SK-N-SH (cell line): ENCODE data around the gene CAPN7. TPM values are rescaled to one million over a fixed set of nuclear protein-coding genes. Genes with fewer than 3 reads are reported as not detected.
"Not testable (repeated sequence)": the region's sequence is repeated elsewhere in the genome, so short reads cannot be mapped to it uniquely, and the experiment has no call there.

Experiments
- CTCF ChIA-PET: fragments of 300-600, 350-600 bp; formaldehyde crosslinking; extraction: SDS; loops from one replicate; lab custom pipeline; 2021; lab: Yijun Ruan, JAX
- POLR2A ChIA-PET: fragments of 350-600 bp; sonication (Branson Sonifier 250); formaldehyde crosslinking; extraction: SDS; loops from one replicate; lab custom pipeline; 2020; ENCODE audit warnings: antibody characterized with exemption, inconsistent platforms; lab: Yijun Ruan, JAX
- DNase-seq: peaks from one replicate; pipeline ENCODE4 v3.0.0; 2012
- H2AFZ ChIP-seq: fragments of 200-600 bp; sonication (generic); 2 replicates; pipeline ENCODE4 v1.8.1; 2016; ENCODE audit warnings: antibody characterized with exemption, mild to moderate bottlenecking, low read depth
- H3F3A ChIP-seq: fragments of 200-600 bp; sonication (generic); replicated peaks from 2 replicates; pipeline ENCODE3; 2016; ENCODE audit warnings: antibody characterized with exemption, mild to moderate bottlenecking; ENCODE audit not compliant: insufficient read depth
- H3K27ac ChIP-seq, 2 experiments: fragments of 200-500 bp in 1 of 2; fragments of 200-600 bp in 1 of 2; sonication (Bioruptor generic) in 1 of 2; sonication (generic), shearing (Covaris generic) in 1 of 2; 2 replicates each; pipeline versions ENCODE4 v1.5.1 to v1.6.1; 2014 to 2016; ENCODE audit warnings: low read depth in 2 of 2, inconsistent platforms in 1 of 2, low read length in 1 of 2, mild to moderate bottlenecking in 1 of 2, mixed read lengths in 1 of 2
- H3K27me3 ChIP-seq: fragments of 200-600 bp; sonication (generic), shearing (Covaris generic); 2 replicates; pipeline ENCODE4 v1.6.1; 2016; ENCODE audit warnings: mixed run types; ENCODE audit not compliant: insufficient read depth
- H3K36me3 ChIP-seq, 2 experiments: fragments of 200-500 bp in 1 of 2; fragments of 200-600 bp in 1 of 2; sonication (Bioruptor generic) in 1 of 2; sonication (generic) in 1 of 2; replicated peaks in 1 of 2; 2 replicates each; pipeline versions ENCODE3 to v1.5.1; 2014 to 2016; ENCODE audit warnings: low read length in 1 of 2, mild to moderate bottlenecking in 1 of 2; ENCODE audit not compliant: insufficient read depth in 2 of 2, control insufficient read depth in 1 of 2
- H3K4me1 ChIP-seq, 2 experiments: fragments of 200-500 bp in 1 of 2; fragments of 200-600 bp in 1 of 2; sonication (Bioruptor generic) in 1 of 2; sonication (generic), shearing (Covaris generic) in 1 of 2; 2 replicates each; pipeline versions ENCODE4 v1.5.1 to v1.6.1; 2014 to 2016; ENCODE audit warnings: low read depth in 1 of 2, low read length in 1 of 2, mixed run types in 1 of 2; ENCODE audit not compliant: insufficient read depth in 2 of 2, control insufficient read depth in 1 of 2
- H3K4me2 ChIP-seq: fragments of 200-600 bp; sonication (generic), shearing (Covaris generic); 2 replicates; pipeline ENCODE4 v1.6.1; 2017; ENCODE audit warnings: mixed run types
- H3K4me3 ChIP-seq, 2 experiments: fragments of 200-500 bp in 1 of 2; fragments of 200-600 bp in 1 of 2; sonication (Bioruptor generic) in 1 of 2; sonication (generic), shearing (Covaris generic) in 1 of 2; 2 replicates each; pipeline versions ENCODE4 v1.5.1 to v1.8.1; 2014 to 2016; ENCODE audit warnings: low read depth in 2 of 2, inconsistent platforms in 1 of 2, low read length in 1 of 2, mild to moderate bottlenecking in 1 of 2, mixed read lengths in 1 of 2, moderate library complexity in 1 of 2
- H3K79me2 ChIP-seq: fragments of 200-600 bp; sonication (generic); 2 replicates; pipeline ENCODE4 v1.8.1; 2017; ENCODE audit warnings: mild to moderate bottlenecking; ENCODE audit not compliant: insufficient read depth
- H3K9ac ChIP-seq: fragments of 200-600 bp; sonication (generic); 2 replicates; pipeline ENCODE4 v1.6.1; 2017; ENCODE audit warnings: mixed run types
- H3K9me2 ChIP-seq: fragments of 200-600 bp; sonication (generic); 2 replicates; pipeline ENCODE4 v1.6.1; 2017; ENCODE audit warnings: mixed run types
- H3K9me3 ChIP-seq: fragments of 200-600 bp; sonication (generic); 2 replicates; pipeline ENCODE4 v1.6.1; 2017; ENCODE audit warnings: mixed run types, mild to moderate bottlenecking, moderate library complexity
- H4K20me1 ChIP-seq: fragments of 200-600 bp; sonication (generic); 2 replicates; pipeline ENCODE4 v1.6.1; 2017; ENCODE audit warnings: mild to moderate bottlenecking, mixed run types; ENCODE audit not compliant: insufficient read depth
- CHD2 ChIP-seq: fragments of 150-350 bp; IDR thresholded peaks from 2 replicates; pipeline ENCODE4 v1.6.1; 2018; ENCODE audit warnings: low read length; ENCODE audit not compliant: partially characterized antibody
- ELF1 ChIP-seq: IDR thresholded peaks from 2 replicates; pipeline ENCODE4 v1.4.0; 2012
- FOXM1 ChIP-seq: IDR thresholded peaks from 2 replicates; pipeline ENCODE4 v1.4.0; 2012; ENCODE audit warnings: low read depth, mild to moderate bottlenecking
- GABPA ChIP-seq: IDR thresholded peaks from 2 replicates; pipeline ENCODE4 v1.4.0; 2012; ENCODE audit warnings: low read depth, mild to moderate bottlenecking
- IRF3 ChIP-seq: fragments of 150-350 bp; IDR thresholded peaks from 2 replicates; pipeline ENCODE4 v1.6.1; 2016; ENCODE audit warnings: mild to moderate bottlenecking, low read depth, low read length
- MAX ChIP-seq: IDR thresholded peaks from 2 replicates; pipeline ENCODE4 v1.4.0; 2012; ENCODE audit warnings: low read depth
- NRF1 ChIP-seq: IDR thresholded peaks from 2 replicates; pipeline ENCODE4 v1.6.1; 2012; ENCODE audit warnings: low read depth, mild to moderate bottlenecking, low read length
- REST ChIP-seq: IDR thresholded peaks from 2 replicates; pipeline ENCODE4 v1.6.1; 2012; ENCODE audit warnings: mild to moderate bottlenecking, low read depth, low read length, moderate library complexity
- RFX5 ChIP-seq: IDR thresholded peaks from 2 replicates; pipeline ENCODE4 v1.6.1; 2012; ENCODE audit warnings: mild to moderate bottlenecking, improper control_type of control experiment, low read length
- SIN3A ChIP-seq: IDR thresholded peaks from 2 replicates; pipeline ENCODE4 v1.6.1; 2012; ENCODE audit warnings: low read depth, mild to moderate bottlenecking, low read length, moderate library complexity, borderline replicate concordance
- SMC3 ChIP-seq: IDR thresholded peaks from 2 replicates; pipeline ENCODE4 v1.6.1; 2012; ENCODE audit warnings: low read depth, low read length, improper control_type of control experiment
- TAF1 ChIP-seq: IDR thresholded peaks from 2 replicates; pipeline ENCODE4 v1.6.1; 2012; ENCODE audit warnings: low read depth, mild to moderate bottlenecking, low read length, moderate library complexity, borderline replicate concordance
- USF1 ChIP-seq: IDR thresholded peaks from 2 replicates; pipeline ENCODE4 v1.4.0; 2012; ENCODE audit warnings: low read depth, borderline replicate concordance
- WGBS: methylation state at CpG from one replicate; pipeline ENCODE4 v1.1.6; 2017; ENCODE audit warnings: low lambda C conversion rate; 5-methylcytosine and 5-hydroxymethylcytosine counted together
- polyA plus RNA-seq, 3 experiments: library from polyadenylated mRNA; depleted of rRNA; stranded (reverse); fragments of >200 nt; gene quantifications; 2 replicates each; pipeline ENCODE4 v1.2.3, GENCODE V29; 2012

The CAPN7 gene
- polyA plus RNA-seq, 1 of the 3 experiments (the other 2 are of a cell fraction) = 7.3 TPM

- H3K9me3 ChIP-seq, H2AFZ ChIP-seq, DNase-seq, H3K9me2 ChIP-seq, H3K4me1 ChIP-seq, POLR2A ChIA-PET, H3K4me2 ChIP-seq, H3K36me3 ChIP-seq, H3K27ac ChIP-seq, H3K9ac ChIP-seq, H3K27me3 ChIP-seq, H3K79me2 ChIP-seq, H4K20me1 ChIP-seq, H3F3A ChIP-seq, H3K4me3 ChIP-seq: not testable (repeated sequence)
- 69% methylated on average over 19 of the region's 33 CpGs for WGBS
- CTCF ChIA-PET = interaction anchor here (1.1 to 2.4 kb wide), 2 partner anchors 13 to 17 kb away, joined by 4 to 15 read pairs; no protein-coding TSS in a partner anchor
Measured at GRCh38 chr3:15186477-15187164, 19.4 kb upstream of the CAPN7 start.

- Histone ChIP-seq H3K79me2 (no peaks in the 10 kb centered on the region), H3K9ac (no peak overlapping the region), H3K27me3 (no peaks in the 10 kb centered on the region), H2AFZ (no peak overlapping the region), H3K4me3 (no peak overlapping the region), H3K4me2 (no peak overlapping the region), H4K20me1 (no peaks in the 10 kb centered on the region), H3K4me1 (no peaks in the 10 kb centered on the region), H3F3A (no peaks in the 10 kb centered on the region), H3K9me2 (no peaks in the 10 kb centered on the region), H3K36me3 (no peaks in the 10 kb centered on the region), H3K9me3 (no peaks in the 10 kb centered on the region), H3K27ac (no peak overlapping the region)
- ChIA-PET POLR2A (no interaction called here), CTCF (interaction anchor here (1.1 to 2.5 kb wide), 5 partner anchors 8 to 276 kb away, joined by 3 to 8 read pairs (median 5); partner anchors contain the start of gene CAPN7)
- TF ChIP-seq NRF1 (no peak), TAF1 (no peak), IRF3 (no peak), ELF1 (no peak), SMC3 (no peak), USF1 (no peak), MAX (no peak), REST (no peak), RFX5 (no peak), GABPA (no peak), FOXM1 (no peak), CHD2 (no peak), SIN3A (no peak)
- no peak for DNase-seq
- 63% methylated on average over 3 of the region's 3 CpGs for WGBS
Measured at GRCh38 chr3:15197340-15198029, 8.6 kb upstream of the CAPN7 start.
